OCI-M2 (cell line): ENCODE measurements around the gene FUBP3.

Experiments used
- DNase-seq: peaks from one replicate; lab custom pipeline; 2025; ENCODE audit not compliant: unreplicated experiment; lab: John Stamatoyannopoulos, UW

Gene FUBP3

GRCh38 chr9:130606887-130607600, 27.7 kb downstream of the FUBP3 start:
- no peak for DNase-seq

GRCh38 chr9:130607640-130608420, 28.5 kb downstream of the FUBP3 start:
- DNase-seq = no peak

- no peak for DNase-seq
Measured at GRCh38 chr9:130608554-130609134, 29.3 kb downstream of the FUBP3 start.

GRCh38 chr9:130609163-130609562, 29.8 kb downstream of the FUBP3 start:
- no peak for DNase-seq

- DNase-seq = no peak
Measured at GRCh38 chr9:130610862-130611707, 31.7 kb downstream of the FUBP3 start.

- no peak for DNase-seq
Measured at GRCh38 chr9:130616451-130616850, 37.1 kb downstream of the FUBP3 start.

GRCh38 chr9:130623466-130623865, 44.1 kb downstream of the FUBP3 start:
- DNase-seq = no peak

- no peak for DNase-seq
Measured at GRCh38 chr9:130624154-130624553, 44.8 kb downstream of the FUBP3 start.

- no peak for DNase-seq
Measured at GRCh38 chr9:130626249-130626996, 47.0 kb downstream of the FUBP3 start.

GRCh38 chr9:130627051-130627450, 47.7 kb downstream of the FUBP3 start:
- no peak for DNase-seq

GRCh38 chr9:130627896-130628792, 48.8 kb downstream of the FUBP3 start:
- DNase-seq = no peak

GRCh38 chr9:130629443-130630070, 50.2 kb downstream of the FUBP3 start:
- DNase-seq = no peak

GRCh38 chr9:130630071-130630450, 50.7 kb downstream of the FUBP3 start:
- DNase-seq = no peak

GRCh38 chr9:130630506-130631330, 51.3 kb downstream of the FUBP3 start:
- DNase-seq = no peak

GRCh38 chr9:130631331-130632080, 52.1 kb downstream of the FUBP3 start:
- DNase-seq = no peak

- no peak for DNase-seq
Measured at GRCh38 chr9:130632081-130632710, 52.8 kb downstream of the FUBP3 start.

- DNase-seq = no peak
Measured at GRCh38 chr9:130632841-130633240, 53.5 kb downstream of the FUBP3 start.
